Fibroblast of skin of scalp (primary cell): ENCODE measurements around the gene TRAK1. TPM values are rescaled to one million over a fixed set of nuclear protein-coding genes. Genes with fewer than 3 reads are reported as not detected.
A peak's percentile ranks its signal among the peaks of the same experiment; 100 is the strongest.
"Not testable (repeated sequence)": the region's sequence is repeated elsewhere in the genome, so short reads cannot be mapped to it uniquely, and the experiment has no call there.

ENCODE experiments used
- DNase-seq: peaks from one replicate; pipeline ENCODE4 v3.0.0-alpha.2; 2013
- polyA plus RNA-seq, 2 experiments: library from polyadenylated mRNA; unstranded; fragments of 120-200 nt; gene quantifications; one replicate each; pipeline ENCODE4 v1.2.1, GENCODE V29; 2013; ENCODE audit not compliant: insufficient read length in 2 of 2

TRAK1 gene, protein sequence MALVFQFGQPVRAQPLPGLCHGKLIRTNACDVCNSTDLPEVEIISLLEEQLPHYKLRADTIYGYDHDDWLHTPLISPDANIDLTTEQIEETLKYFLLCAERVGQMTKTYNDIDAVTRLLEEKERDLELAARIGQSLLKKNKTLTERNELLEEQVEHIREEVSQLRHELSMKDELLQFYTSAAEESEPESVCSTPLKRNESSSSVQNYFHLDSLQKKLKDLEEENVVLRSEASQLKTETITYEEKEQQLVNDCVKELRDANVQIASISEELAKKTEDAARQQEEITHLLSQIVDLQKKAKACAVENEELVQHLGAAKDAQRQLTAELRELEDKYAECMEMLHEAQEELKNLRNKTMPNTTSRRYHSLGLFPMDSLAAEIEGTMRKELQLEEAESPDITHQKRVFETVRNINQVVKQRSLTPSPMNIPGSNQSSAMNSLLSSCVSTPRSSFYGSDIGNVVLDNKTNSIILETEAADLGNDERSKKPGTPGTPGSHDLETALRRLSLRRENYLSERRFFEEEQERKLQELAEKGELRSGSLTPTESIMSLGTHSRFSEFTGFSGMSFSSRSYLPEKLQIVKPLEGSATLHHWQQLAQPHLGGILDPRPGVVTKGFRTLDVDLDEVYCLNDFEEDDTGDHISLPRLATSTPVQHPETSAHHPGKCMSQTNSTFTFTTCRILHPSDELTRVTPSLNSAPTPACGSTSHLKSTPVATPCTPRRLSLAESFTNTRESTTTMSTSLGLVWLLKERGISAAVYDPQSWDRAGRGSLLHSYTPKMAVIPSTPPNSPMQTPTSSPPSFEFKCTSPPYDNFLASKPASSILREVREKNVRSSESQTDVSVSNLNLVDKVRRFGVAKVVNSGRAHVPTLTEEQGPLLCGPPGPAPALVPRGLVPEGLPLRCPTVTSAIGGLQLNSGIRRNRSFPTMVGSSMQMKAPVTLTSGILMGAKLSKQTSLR
- polyA plus RNA-seq (2013, experiment 1 of 2; ENCODE audit: insufficient read length) = 31.5 TPM
- 33.7 TPM for polyA plus RNA-seq (2013, experiment 2 of 2; ENCODE audit: insufficient read length)

DNA sequence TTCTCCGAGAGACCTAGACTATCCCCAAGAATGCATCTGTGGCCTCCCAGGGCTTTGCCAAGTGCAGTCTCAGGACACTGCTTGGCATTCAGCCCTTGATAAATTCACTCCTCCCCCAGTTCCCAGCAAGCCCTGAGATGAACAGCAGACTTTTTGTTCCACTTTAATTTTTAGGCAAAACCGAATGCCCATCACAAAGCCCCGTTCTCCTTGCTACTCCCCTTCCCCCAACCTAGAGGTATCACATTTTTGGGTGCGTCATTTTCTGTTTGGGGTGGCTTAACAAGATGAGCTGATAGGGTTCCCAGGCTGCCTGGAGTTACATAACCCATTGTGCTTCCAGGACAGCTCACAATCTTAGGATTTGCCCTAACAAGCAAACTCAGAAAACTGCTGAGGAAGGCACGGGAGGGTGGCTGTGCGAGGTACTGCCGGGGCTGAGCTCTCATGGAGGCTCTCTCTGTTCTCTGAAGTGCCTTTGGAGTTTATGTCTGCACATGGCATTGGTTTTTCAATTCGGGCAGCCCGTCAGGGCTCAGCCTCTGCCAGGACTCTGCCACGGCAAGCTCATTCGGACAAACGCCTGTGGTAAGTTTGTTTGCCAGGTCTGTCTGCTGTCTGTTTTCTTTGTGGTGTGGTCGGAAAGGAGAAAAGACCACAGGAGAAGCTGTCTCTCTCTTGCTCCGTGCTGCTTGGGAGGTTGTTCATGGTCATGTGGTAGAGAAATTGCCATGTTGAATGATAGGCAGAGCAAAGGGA lies at the start of gene TRAK1:
Gene TRAK1, plus strand, starts transcription at position 385 of the 759 bp plus-strand sequence. Its CDS starts 113 bp downstream, at position 498.
- peak; percentile 64 for DNase-seq

DNA sequence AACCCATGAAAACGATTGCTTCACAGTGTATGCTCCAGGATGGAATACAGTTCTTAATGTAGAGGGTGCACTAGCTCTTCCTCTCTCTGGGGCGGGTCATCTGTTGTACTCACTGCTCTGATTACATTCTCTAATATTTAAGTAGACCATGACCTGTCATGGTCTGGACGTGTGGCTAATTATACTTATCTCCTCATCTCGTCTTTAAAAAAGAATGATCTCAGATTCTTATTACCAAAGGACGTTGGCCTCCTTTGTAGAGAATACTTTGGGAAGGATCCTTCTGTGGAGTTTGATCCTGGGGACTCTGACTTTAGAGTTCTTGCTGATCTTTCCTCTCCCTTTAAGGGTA lies 48.4 kb upstream of the TRAK1 start:
- DNase-seq = no peak

DNA sequence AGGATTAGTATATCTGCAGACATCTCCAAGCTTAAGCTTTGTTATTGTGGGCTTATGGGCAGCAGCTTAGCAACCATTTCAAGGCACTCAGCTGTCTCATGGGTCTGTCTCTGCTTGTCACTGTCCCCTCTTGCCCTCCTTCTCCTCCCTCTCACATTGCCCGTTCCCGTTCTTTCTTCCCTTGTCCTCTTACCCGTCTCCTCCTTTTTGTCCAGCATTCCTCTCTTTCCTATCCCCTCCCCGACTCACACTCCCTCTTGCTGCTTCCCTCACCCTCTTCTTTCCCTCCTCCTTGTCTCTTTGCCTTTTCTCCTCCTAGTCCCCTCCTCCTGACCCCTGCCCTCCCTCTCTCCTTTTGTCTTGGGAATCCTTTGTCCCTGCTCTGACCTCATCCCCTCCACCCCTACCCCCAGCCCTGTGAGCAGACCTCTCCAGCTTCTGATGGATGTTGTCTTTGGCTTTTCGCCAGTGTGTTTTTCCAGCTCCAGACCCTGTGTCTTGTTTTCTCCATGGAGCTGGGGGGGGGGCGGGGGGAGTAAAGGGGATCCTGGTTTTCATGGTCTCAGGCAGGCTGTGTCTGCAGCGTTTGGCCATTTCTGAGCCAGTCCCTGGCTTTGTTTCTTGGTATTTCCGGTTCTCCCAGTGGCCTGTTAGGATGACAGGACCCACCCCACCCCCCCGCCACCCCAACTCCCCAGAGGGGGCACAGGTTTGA lies 47.9 kb upstream of the TRAK1 start:
- DNase-seq = peak; percentile 91

DNA sequence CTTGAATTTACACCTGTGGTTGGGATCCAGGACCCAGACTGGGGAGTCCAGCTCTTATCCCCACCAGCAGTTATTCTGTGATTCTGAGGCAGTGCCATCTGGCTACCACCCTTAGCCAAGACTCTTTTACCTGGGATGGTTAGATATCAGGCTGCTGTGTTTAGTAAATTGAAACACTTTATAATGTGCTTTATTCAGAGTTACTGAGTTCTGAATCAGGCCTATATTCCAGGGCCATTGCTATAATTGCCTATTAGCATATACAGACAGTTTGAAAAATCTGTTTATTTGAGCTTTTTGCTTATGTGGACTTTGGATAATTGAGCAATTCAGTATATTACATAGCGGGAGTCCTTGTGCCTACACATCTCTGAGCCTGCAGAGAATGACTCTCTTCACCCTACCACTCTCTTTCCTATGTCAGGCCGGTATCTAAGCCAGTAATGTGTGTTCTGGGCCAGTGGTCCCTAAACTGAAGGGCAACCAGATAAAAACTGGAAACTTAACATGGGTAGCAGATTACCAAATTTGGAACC lies 45.4 kb upstream of the TRAK1 start:
- no peak for DNase-seq

DNA sequence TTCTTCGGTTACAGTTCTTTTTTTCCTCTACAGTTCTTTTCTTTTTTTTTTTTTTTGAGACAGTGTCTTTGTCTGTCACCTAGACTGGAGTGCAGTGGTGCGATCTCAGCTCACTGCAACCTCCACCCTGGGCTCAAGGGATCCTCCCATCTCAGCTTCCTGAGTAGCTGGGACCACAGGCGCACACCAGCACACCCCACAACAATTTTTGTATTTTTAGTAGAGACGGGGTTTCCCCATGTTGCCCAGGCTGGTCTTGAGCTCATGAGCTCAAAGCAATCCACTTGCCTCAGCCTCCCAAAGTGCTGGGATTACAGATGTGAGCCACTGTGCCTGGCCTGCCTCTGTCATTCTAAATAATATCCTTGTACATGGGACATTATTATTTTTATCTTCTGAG lies 42.6 kb upstream of the TRAK1 start:
- DNase-seq = not testable (repeated sequence)

DNA sequence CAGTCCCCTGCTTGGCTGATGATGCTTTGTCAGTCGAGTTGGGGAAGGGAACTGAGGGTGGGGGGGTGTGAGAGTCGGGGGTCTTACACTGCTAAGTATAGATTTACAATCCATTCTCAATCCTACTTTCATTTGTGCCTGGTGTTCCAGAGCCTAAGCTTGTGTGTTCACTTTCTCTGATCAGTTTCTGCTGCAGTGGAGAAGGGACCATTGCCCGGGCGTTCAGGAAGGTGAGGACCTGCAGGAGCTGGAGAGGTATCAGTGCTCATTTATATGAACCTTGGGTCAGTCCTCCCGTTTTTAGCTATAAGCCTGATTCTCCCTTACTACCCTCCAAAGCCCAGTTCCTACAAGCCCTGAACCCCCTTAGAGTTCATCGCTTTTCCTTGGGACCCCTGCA lies 41.0 kb upstream of the TRAK1 start:
- DNase-seq = no peak

DNA sequence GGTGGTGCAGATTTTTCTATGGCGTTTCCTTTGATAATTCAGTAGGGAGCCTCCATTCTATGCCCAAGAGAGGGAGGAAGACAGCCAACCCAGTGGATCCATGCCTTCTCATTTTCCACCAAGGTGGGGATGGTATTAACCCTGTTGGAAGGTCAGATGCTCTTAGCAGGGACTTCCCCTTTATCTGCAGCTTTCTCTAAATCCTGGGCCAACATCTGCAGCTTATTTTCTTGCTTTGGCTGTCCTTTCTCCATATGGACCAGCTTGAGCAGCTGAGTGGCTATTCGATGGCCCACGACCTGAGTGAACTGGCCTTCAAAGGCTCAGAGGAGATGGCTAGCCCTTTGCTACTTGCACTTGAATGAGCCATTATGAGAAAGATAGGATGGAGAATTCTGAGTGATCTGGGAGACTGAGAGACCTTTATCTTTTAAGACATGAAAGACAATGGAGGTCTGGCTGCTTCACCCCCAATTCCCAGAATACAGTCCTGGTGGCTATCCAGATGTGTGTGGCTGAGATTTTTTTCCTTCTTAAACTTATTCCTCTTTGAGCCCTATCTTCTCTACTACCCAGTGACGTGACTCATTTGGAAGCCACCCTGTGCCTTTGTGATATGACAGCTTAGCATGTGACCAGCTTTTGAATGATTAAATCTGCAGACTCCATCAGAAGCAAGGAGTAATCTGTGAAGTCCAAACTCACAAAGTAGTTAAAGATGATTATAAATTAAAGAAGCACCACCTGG lies 39.6 kb upstream of the TRAK1 start:
- peak; percentile 26 for DNase-seq

DNA sequence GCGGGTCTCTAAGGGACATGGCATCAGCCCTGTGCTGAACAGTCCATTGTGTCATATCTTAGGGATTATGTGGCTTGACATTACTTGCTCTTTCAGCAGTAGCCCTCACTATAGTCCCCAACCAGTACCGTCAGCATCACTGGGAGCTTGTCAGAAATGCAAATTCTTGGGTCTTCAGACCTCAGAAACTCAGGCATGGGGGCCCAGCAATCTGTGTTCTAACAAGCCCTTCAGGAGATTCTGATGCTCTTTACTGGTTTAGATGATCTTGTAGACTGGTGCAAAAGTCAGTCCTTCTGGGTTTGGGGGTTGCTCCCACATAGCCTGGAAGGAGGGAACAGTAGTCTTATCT lies 39.0 kb upstream of the TRAK1 start:
- no peak for DNase-seq

DNA sequence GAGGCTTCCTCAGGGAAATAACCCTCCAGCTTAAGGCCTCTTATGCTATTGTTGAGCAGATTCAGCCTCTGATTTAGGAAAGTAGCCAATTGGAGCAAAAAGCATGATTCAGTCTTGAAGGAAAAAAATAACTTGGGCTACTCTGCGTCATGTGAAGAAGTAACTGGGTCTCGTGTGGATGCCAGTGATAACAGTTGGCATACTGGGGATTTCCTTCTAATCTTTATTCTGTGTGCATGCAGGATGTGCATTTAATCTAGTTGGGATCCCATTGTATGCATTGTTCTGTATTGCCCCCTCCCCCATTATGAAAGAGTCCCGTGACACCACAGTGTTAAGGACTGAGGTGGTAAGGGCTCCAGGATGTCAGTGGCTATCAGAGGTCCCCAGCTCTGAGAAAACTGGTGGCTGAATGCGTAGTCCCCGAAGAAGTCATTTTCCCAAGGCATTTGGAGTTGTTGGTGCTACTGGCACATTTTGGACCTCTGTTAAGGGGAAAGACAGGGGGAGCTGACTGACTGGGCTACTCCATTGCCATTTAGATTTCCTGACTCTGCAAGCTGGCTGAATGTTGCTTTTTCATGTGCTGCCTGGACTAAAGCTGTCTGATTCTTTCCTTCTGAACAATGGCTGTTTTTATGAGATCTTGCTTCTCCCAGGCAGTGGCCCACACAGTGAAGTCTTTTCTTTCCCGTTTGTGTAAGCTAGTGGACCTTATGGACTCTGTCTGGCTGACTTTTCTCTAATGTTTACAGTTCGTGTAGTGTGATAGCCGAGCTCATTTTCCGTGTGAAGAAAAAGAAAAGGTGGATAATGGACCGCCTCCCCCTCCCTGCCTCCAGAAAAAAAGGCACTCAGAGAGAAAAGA lies 38.4 kb upstream of the TRAK1 start:
- peak; percentile 52 for DNase-seq

DNA sequence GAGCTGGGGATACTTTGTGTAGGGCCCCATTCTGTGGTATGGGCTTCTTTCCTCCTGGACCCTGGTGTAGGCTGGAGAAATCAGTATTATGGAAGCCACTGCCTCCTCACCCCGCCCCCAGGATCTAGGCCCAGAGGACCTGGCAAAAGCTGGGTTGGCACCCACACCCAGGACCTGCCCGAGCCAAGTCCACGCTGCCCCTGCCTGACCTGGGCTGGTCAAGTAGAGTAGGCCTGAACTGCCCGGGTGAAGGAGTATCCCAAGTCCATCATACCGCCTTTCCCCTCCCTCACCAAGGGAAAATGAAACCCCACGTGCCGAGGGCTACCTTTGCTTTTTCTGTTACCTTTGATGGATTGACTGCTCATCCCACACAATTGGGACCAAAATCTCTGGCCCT lies 37.7 kb upstream of the TRAK1 start:
- DNase-seq = no peak

DNA sequence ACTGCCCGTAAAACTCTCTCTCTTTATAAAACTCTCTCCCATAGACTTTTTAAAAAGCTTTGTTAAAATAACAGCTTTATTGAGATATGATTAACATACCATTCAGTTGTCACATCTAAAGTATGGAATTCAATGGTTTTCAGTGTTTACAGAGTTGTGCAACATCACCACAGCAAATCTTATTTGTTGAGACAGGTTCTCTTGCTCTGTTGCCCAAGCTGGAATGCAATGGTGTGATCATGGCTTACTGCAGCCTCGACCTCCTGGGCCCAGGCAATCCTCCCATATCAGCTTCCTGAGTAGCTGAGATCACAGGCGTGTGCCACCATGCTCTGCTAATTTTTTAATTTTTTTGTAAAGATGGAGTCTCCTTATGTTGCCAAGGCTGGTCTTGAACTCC lies 35.9 kb upstream of the TRAK1 start:
- peak; percentile 83 for DNase-seq

DNA sequence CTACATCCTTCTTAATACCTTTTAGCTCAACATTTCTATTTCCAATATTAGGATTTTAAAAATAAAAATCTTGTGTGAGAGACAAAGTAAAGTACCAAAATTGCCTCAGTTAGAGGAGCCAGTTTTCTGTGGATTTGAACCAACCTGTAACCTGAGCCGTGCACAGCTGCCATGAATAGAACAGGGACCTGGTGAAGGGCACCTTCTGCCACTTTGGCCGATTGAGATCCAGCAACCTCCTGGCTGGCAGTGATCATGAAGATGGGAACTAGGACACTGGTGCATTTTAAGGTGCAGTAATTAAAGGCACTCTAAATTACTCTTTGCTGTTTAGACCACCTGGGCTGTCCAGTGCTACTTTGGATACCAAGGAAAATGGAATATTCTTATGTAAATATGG lies 34.3 kb upstream of the TRAK1 start:
- no peak for DNase-seq

DNA sequence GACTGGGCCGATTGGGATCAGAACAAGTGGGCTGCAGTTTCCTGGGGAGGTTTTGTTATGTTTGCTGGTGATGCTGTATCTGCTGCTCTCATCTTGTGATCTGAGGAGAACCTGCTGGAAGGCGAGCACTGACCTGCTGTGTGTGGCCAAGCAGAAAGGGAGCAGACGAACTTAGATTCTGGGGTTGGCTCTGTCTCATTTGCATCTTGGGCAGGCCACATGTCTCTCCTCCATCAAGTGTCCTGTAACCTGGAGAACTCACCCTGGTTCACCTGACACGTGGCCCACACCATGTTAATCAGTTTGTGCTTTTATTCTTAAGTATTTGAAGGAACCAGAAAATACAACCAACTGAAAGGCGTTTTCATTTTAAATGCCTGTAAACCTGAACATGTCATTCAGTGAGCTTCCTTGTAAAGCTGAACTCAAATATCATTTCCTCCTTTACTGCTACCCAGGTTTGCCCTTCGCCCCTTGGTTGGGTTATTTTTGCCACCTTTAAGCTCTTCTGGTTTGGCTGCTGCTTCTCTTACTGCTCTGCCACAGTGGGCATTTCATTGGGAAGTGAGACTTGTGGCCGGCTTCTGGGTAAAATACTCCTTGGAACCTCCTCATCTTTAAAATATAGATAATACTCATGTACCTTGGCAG lies 33.5 kb upstream of the TRAK1 start:
- no peak for DNase-seq

DNA sequence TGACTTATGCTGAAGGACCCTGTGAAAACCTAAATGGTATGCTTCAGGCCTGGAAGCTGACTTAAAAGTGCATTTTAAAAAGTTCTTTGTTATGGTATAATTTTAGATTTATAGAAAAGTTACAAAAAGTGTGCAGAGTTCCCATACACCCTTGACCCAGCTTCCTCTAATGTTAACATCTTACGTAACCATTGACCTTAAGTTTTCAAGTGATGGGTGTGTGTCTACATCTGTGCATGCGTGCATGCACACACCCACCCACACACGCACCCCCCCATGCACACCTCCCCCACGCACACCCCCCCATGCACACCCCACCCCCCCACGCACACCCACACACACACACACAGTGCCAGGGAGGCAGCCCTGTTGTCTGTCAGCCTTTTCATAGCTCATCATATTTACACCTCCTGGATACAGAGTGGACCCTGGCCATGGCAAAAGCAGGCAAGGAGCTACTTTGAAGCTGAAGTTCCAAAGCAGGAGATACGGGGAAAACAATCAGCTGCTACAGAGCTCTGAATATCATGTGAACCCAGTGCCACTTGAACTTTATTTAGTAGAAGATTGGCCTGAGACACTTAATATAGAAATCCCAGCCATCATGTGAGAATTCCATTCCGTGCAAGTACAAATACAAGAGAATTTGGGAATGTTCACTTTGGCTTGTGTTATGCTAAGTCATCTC lies 30.0 kb upstream of the TRAK1 start:
- no peak for DNase-seq

DNA sequence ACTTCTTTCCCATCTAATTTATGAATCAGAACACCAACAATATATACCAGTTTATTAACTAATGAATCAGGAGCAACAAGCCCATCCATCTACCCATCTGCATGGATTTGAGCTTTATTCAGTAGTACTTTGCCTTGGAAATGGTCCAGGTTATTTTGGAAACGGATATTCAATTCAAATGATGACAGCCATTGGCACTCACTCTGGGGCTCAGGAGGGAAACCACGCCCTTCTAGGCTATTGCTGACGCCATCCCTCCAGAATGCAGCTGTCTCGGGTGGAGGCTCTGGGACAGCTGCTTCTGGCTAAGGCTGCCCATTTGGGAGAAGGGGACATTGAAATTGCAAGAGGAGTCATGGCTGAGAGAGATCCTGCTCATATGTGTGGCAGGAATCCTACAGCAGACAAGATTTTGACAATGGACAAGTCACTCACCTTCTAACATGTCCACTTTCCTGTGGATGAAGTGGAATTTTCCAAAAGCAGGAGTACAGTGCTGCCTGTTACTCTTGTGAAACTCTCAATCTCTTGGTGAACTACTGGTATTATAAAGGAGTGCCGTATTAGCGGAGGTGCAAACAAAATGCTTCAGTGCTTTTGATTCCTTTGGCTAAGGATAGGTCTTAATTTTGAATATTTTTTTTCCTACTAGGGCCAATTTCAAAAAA lies 29.3 kb upstream of the TRAK1 start:
- DNase-seq = peak; percentile 98

DNA sequence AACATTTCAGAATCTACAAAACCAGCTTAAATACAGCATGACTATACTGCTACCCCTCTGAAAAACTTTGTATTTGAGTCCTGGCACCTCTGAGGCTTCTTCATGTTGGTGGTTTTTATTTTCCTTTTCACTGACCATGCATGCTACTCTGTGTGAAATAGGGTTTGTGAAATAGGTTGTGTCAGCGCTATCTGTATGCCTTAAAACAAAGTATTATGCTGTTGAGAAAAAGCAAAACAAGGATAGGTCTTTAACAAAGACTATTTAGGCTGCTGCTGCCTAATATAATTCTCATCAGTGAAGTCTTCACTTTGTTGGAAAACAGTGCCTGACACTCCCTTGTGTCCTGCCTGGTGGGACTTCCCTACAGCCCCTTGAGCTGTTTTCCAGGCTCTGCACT lies 28.7 kb upstream of the TRAK1 start:
- no peak for DNase-seq

DNA sequence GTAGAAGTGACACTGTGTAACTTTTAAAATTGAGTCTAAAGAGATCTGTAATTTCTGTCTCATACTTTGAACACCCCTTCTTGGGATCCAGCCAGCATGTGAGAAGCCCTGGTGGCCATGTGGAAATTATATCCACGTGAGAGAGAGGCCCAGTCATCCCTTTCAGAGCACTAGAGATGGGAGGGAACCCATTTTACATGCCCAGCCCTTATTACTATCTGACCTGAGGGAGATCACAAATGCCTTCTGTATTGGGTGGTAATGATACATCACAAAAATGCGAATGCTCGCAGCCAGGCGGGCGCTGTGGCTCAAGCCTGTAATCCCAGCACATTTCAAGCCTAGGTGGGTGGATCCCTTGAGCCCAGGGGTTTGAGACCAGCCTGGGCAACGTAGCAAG lies 27.3 kb upstream of the TRAK1 start:
- peak; percentile 93 for DNase-seq

DNA sequence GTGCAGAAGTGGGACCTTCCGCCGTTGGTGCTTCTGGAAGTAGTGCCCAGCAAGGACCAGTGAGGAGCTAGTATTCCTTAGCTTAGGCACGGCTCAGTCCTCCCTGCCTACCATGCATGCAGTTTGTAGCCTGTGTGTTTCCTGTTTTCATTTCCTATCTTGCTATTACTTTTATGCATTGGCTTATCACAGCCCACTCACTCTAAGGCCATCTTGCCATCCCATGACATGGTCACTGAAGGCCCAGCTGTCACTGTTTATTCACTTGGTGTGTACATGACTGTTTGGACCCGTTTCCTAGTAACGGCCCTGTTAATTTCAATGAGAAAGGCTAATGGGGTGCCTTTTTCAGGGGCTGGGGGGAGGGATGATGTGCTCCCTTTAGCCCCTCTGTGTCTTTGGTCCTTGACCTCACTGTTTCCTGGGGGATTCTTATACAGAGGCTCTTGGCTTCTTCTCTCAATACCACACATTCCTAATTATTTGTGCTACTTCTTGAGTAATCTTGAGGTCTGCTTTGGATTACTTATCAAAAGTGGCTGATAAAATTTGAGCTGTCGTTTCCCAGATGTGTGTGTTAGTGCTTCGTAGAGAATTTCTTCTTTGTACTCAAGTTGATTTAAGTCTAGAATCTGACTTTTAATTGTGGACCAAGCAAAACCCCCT lies 24.5 kb upstream of the TRAK1 start:
- peak; percentile 75 for DNase-seq
